H1 (cell line): ENCODE results near the gene STX18. TPM values are rescaled to one million over a fixed set of nuclear protein-coding genes. Genes with fewer than 3 reads are reported as not detected.
A peak's percentile ranks its signal among the peaks of the same experiment; 100 is the strongest.

Experiments used
- CTCF ChIA-PET: fragments of 300-600 bp; sonication (Branson Sonifier 250); formaldehyde crosslinking; loops from one replicate; lab custom pipeline; 2021; ENCODE audit not compliant: partially characterized antibody; lab: Charles Lee
- POLR2A ChIA-PET: fragments of 300-600 bp; sonication (Branson Sonifier 250); formaldehyde crosslinking; loops from one replicate; lab custom pipeline; 2021; ENCODE audit warnings: inconsistent platforms; ENCODE audit not compliant: partially characterized antibody; lab: Charles Lee
- DNase-seq, 2 experiments: peaks; one replicate each; pipeline versions ENCODE4 v3.0.0 to v3.0.0-alpha.2; 2010 to 2022; ENCODE audit warnings: low spot score in 2 of 2, low read depth in 1 of 2, mixed read lengths in 1 of 2
- FAIRE-seq: peaks from 2 replicates; lab custom pipeline; 2011; peaks lifted over from hg19 to GRCh38; lab: Jason Lieb, UNC
- H2AFZ ChIP-seq: 2 replicates; pipeline ENCODE4 v1.8.1; 2012; ENCODE audit warnings: low read length, inconsistent platforms
- H2AK5ac ChIP-seq: 2 replicates; pipeline ENCODE4 v1.6.1; 2013; ENCODE audit warnings: low read depth, low read length
- H2BK120ac ChIP-seq: replicated peaks from 2 replicates; pipeline ENCODE3; 2013; ENCODE audit warnings: low read depth, low read length, inconsistent platforms
- H2BK12ac ChIP-seq: 2 replicates; pipeline ENCODE4 v1.6.1; 2013; ENCODE audit warnings: low read depth, low read length
- H2BK15ac ChIP-seq: 2 replicates; pipeline ENCODE4 v1.6.1; 2013; ENCODE audit warnings: low read length
- H2BK20ac ChIP-seq: 2 replicates; pipeline ENCODE4 v1.6.1; 2013; ENCODE audit warnings: low read length
- H2BK5ac ChIP-seq: 2 replicates; pipeline ENCODE4 v1.6.1; 2013; ENCODE audit warnings: low read depth, low read length
- H3K14ac ChIP-seq: 2 replicates; pipeline ENCODE4 v1.6.1; 2013; ENCODE audit warnings: inconsistent platforms; ENCODE audit not compliant: insufficient read length
- H3K18ac ChIP-seq: 2 replicates; pipeline ENCODE4 v1.6.1; 2013; ENCODE audit warnings: low read length; ENCODE audit errors: extremely low read depth
- H3K23ac ChIP-seq: 2 replicates; pipeline ENCODE4 v1.6.1; 2013; ENCODE audit warnings: inconsistent platforms; ENCODE audit not compliant: insufficient read length
- H3K23me2 ChIP-seq: 2 replicates; pipeline ENCODE4 v1.6.1; 2013; ENCODE audit warnings: low read depth, low read length
- H3K27ac ChIP-seq: 2 replicates; pipeline ENCODE4 v1.6.1; 2011; ENCODE audit warnings: low read depth, low read length, inconsistent platforms
- H3K27me3 ChIP-seq, 4 experiments: replicated peaks in 1 of 4; 1 replicate in 1 of 4; 2 replicates in 3 of 4; pipeline versions ENCODE4 v1.6.1 to v1.8.1; 2011 to 2013; ENCODE audit warnings: low read length in 3 of 4, mild to moderate bottlenecking in 3 of 4, inconsistent platforms in 2 of 4, mixed read lengths in 2 of 4, moderate library complexity in 1 of 4; ENCODE audit not compliant: control insufficient read depth in 3 of 4, insufficient read depth in 3 of 4; ENCODE audit errors: extremely low read depth in 1 of 4
- H3K36me3 ChIP-seq, 4 experiments: 2 replicates each; pipeline versions ENCODE4 v1.6.1 to v1.8.1; 2011 to 2013; ENCODE audit warnings: mild to moderate bottlenecking in 4 of 4, low read length in 3 of 4, moderate library complexity in 2 of 4, control low read depth in 1 of 4, inconsistent platforms in 1 of 4; ENCODE audit not compliant: insufficient read depth in 4 of 4, control insufficient read depth in 2 of 4
- H3K4ac ChIP-seq: replicated peaks from 2 replicates; pipeline ENCODE3; 2013; ENCODE audit warnings: low read length, low read depth, mixed read lengths, inconsistent platforms; ENCODE audit not compliant: insufficient read length
- H3K4me1 ChIP-seq, 4 experiments: replicated peaks in 1 of 4; 1 replicate in 1 of 4; 2 replicates in 3 of 4; pipeline versions ENCODE4 v1.6.1 to v1.8.1; 2011 to 2013; ENCODE audit warnings: low read length in 3 of 4, inconsistent platforms in 2 of 4, mixed read lengths in 1 of 4; ENCODE audit not compliant: insufficient read depth in 4 of 4, control insufficient read depth in 3 of 4
- H3K4me2 ChIP-seq, 2 experiments: 2 replicates each; pipeline versions ENCODE4 v1.6.1 to v1.8.1; 2011 to 2013; ENCODE audit warnings: low read depth in 2 of 2, low read length in 2 of 2, control low read depth in 1 of 2, inconsistent platforms in 1 of 2, mild to moderate bottlenecking in 1 of 2; ENCODE audit not compliant: insufficient read depth in 1 of 2
- H3K4me3 ChIP-seq, 4 experiments: fragments of 200-600, 300-600 bp in 1 of 4; sonication (generic), shearing (Covaris generic), sonication (Bioruptor Twin) in 1 of 4; 2 replicates each; pipeline versions ENCODE4 v1.5.1 to v1.8.1; 2011 to 2016; ENCODE audit warnings: low read length in 4 of 4, low read depth in 3 of 4, control low read depth in 2 of 4, inconsistent platforms in 2 of 4, mild to moderate bottlenecking in 2 of 4, mixed read lengths in 1 of 4, moderate library complexity in 1 of 4; ENCODE audit not compliant: insufficient read depth in 2 of 4; ENCODE audit errors: extremely low read depth in 1 of 4
- H3K56ac ChIP-seq: replicated peaks from 2 replicates; pipeline ENCODE3; 2013; ENCODE audit warnings: low read depth, mild to moderate bottlenecking, mixed read lengths, low read length, inconsistent platforms; ENCODE audit not compliant: insufficient read length
- H3K79me1 ChIP-seq: 2 replicates; pipeline ENCODE4 v1.6.1; 2013; ENCODE audit warnings: low read depth, low read length, control low read depth
- H3K79me2 ChIP-seq, 2 experiments: 2 replicates each; pipeline versions ENCODE4 v1.6.1 to v1.8.1; 2012 to 2013; ENCODE audit warnings: low read length in 2 of 2, mild to moderate bottlenecking in 2 of 2, inconsistent platforms in 1 of 2; ENCODE audit not compliant: insufficient read depth in 2 of 2, control insufficient read depth in 1 of 2
- H3K9ac ChIP-seq, 4 experiments: replicated peaks in 1 of 4; 1 replicate in 1 of 4; 2 replicates in 3 of 4; pipeline versions ENCODE4 v1.6.1 to v1.8.1; 2011 to 2013; ENCODE audit warnings: low read depth in 3 of 4, low read length in 3 of 4, control low read depth in 2 of 4, mild to moderate bottlenecking in 2 of 4, moderate library complexity in 2 of 4, inconsistent platforms in 1 of 4; ENCODE audit errors: extremely low read depth in 1 of 4
- H3K9me3 ChIP-seq, 2 experiments: 2 replicates each; pipeline versions ENCODE4 v1.6.1 to v1.8.1; 2012 to 2013; ENCODE audit warnings: mild to moderate bottlenecking in 2 of 2, moderate library complexity in 2 of 2, control low read depth in 1 of 2, inconsistent platforms in 1 of 2, low read depth in 1 of 2, low read length in 1 of 2, mixed read lengths in 1 of 2; ENCODE audit not compliant: insufficient read depth in 2 of 2
- H4K20me1 ChIP-seq, 2 experiments: replicated peaks in 1 of 2; 2 replicates each; pipeline versions ENCODE3 to v1.8.1; 2011 to 2013; ENCODE audit warnings: inconsistent platforms in 2 of 2, low read length in 2 of 2, mild to moderate bottlenecking in 1 of 2; ENCODE audit not compliant: insufficient read depth in 2 of 2, control insufficient read depth in 1 of 2
- H4K5ac ChIP-seq: 2 replicates; pipeline ENCODE4 v1.6.1; 2013; ENCODE audit warnings: low read length, low read depth, mixed read lengths, inconsistent platforms; ENCODE audit not compliant: insufficient read length
- H4K8ac ChIP-seq: 2 replicates; pipeline ENCODE4 v1.8.0; 2013; ENCODE audit warnings: mild to moderate bottlenecking, moderate library complexity, low read length, inconsistent platforms; ENCODE audit not compliant: insufficient read depth; ENCODE audit errors: extremely low read depth
- H4K91ac ChIP-seq: replicated peaks from 2 replicates; pipeline ENCODE3; 2013; ENCODE audit warnings: low read length, mixed read lengths, inconsistent platforms; ENCODE audit not compliant: insufficient read length
- BCL11A ChIP-seq, 2 experiments: IDR thresholded peaks; one replicate each; pipeline ENCODE4 v1.6.1; 2011; ENCODE audit warnings: low read depth in 2 of 2, low read length in 2 of 2, mild to moderate bottlenecking in 2 of 2
- CTBP2 ChIP-seq: IDR thresholded peaks from 2 replicates; pipeline ENCODE4 v1.7.0; 2011; ENCODE audit warnings: borderline replicate concordance, mild to moderate bottlenecking, moderate library complexity, mixed read lengths, low read length; ENCODE audit not compliant: insufficient read depth, insufficient read length
- JUN ChIP-seq: IDR thresholded peaks from 2 replicates; pipeline ENCODE4 v1.6.1; 2011; ENCODE audit warnings: low read depth, mild to moderate bottlenecking, improper control_type of control experiment, low read length
- NANOG ChIP-seq: IDR thresholded peaks from 2 replicates; pipeline ENCODE4 v1.6.1; 2011; ENCODE audit warnings: low read length, low read depth, mild to moderate bottlenecking, inconsistent platforms; ENCODE audit not compliant: insufficient read depth, poor library complexity, severe bottlenecking
- POLR2A ChIP-seq, 2 experiments: IDR thresholded peaks; 1 replicate in 1 of 2; 2 replicates in 1 of 2; pipeline ENCODE4 v1.6.1; 2011; ENCODE audit warnings: low read depth in 2 of 2, low read length in 2 of 2, mild to moderate bottlenecking in 2 of 2; ENCODE audit errors: control extremely low read depth in 1 of 2
- RBBP5 ChIP-seq: IDR thresholded peaks from 2 replicates; pipeline ENCODE4 v1.7.1; 2012; ENCODE audit warnings: low read depth, mild to moderate bottlenecking, inconsistent platforms, low read length, moderate library complexity, borderline replicate concordance
- RNF2 ChIP-seq: fragments of 200-900, 300-1000 bp; sonication (generic); IDR thresholded peaks from 2 replicates; pipeline ENCODE4 v1.7.1; 2016; ENCODE audit warnings: borderline replicate concordance, low read depth, mild to moderate bottlenecking, antibody characterized with exemption, low read length; ENCODE audit not compliant: poor library complexity, severe bottlenecking; ENCODE audit errors: missing control alignments
- SP1 ChIP-seq: IDR thresholded peaks from 2 replicates; pipeline ENCODE4 v1.6.1; 2011; ENCODE audit warnings: low read depth, low read length
- SUZ12 ChIP-seq: fragments of 200-600 bp; sonication (generic); IDR thresholded peaks from 2 replicates; pipeline ENCODE4 v1.6.1; 2012; ENCODE audit warnings: mild to moderate bottlenecking, inconsistent platforms, low read length, moderate library complexity, mixed read lengths
- TCF12 ChIP-seq: IDR thresholded peaks from 2 replicates; pipeline ENCODE4 v1.6.1; 2011; ENCODE audit warnings: low read depth, mild to moderate bottlenecking, low read length
- WGBS, 2 experiments: shearing (Covaris generic) in 1 of 2; methylation state at CpG; one replicate each; pipeline versions ENCODE4 v1.1.6 to v1.1.7; 2013 to 2015; ENCODE audit warnings: low lambda C conversion rate in 2 of 2, mixed read lengths in 2 of 2, inconsistent platforms in 1 of 2, low coverage in 1 of 2, missing lambda C conversion rate in 1 of 2; ENCODE audit not compliant: insufficient replicate concordance in 2 of 2, insufficient coverage in 1 of 2, insufficient read length in 1 of 2; ENCODE audit errors: extremely low coverage in 1 of 2, missing lambda C conversion rate in 1 of 2; 5-methylcytosine and 5-hydroxymethylcytosine counted together
- polyA plus RNA-seq, 7 experiments: library from polyadenylated mRNA; depleted of rRNA in 3 of 7; stranded (reverse) in 5 of 7; unstranded in 2 of 7; fragments of >200 nt in 5 of 7; fragments of 200-250 nt in 2 of 7; gene quantifications; 1 replicate in 5 of 7; 2 replicates in 1 of 7; 4 replicates in 1 of 7; pipeline versions ENCODE4 v1.2.1 to v1.2.3, GENCODE V29; 2011 to 2013; ENCODE audit warnings: missing spikeins in 2 of 7, mixed read lengths in 2 of 7
- total RNA-seq: library from RNA; stranded (reverse); fragmentation: NEBNext Ultra II Directional; extraction: Animal tissue kit (Norgen Biotek cat#: 25700); gene quantifications from 2 replicates; pipeline ENCODE4 v1.2.1, GENCODE V29; 2021
- TF ChIP-seq, protein P1 (sequence below): IDR thresholded peaks from 2 replicates; pipeline ENCODE4 v1.6.1; 2012; ENCODE audit warnings: inconsistent platforms

STX18 gene
- total and polyA plus RNA-seq, 2 of the 8 experiments (the other 6 are each of a cell fraction or from before 2014, with no cell fraction given) = 14.6 to 18.3 TPM

GRCh38 chr4:4412641-4413372 lies 129.0 kb downstream of the STX18 start:
- Histone ChIP-seq H2BK15ac (no peak overlapping the region), H4K91ac (no peak overlapping the region), H3K79me1 (no peaks in the 10 kb centered on the region; the same call in 1 of the 2 replicates), H3K9me3 (peaks cover 4% of the 10 kb centered on the region in 2 experiments; a peak in 2 of 4 replicates), H4K5ac (no peak overlapping the region), H2BK120ac (no peak overlapping the region), H4K20me1 (peaks cover 0 to 8% of the 10 kb centered on the region in 2 experiments), H3K23me2 (no peaks in the 10 kb centered on the region), H2BK12ac (no peak overlapping the region), H3K27me3 (no peaks in the 10 kb centered on the region), H3K36me3 (peaks cover 0 to 5% (median 1%) of the 10 kb centered on the region in 4 experiments; a peak in 2 of 8 replicates), H4K8ac (no peak overlapping the region), H2BK20ac (no peak overlapping the region), H3K56ac (no peak overlapping the region), H3K4me1 (no peaks in the 10 kb centered on the region), H2AFZ (no peak overlapping the region), H2BK5ac (no peak overlapping the region), H3K4me3 (no peak overlapping the region), H2AK5ac (no peak overlapping the region), H3K9ac (no peak overlapping the region), H3K4me2 (no peak overlapping the region), H3K14ac (no peak overlapping the region), H3K79me2 (no peaks in the 10 kb centered on the region), H3K18ac (no peak overlapping the region), H3K4ac (no peak overlapping the region), H3K27ac (no peak overlapping the region), H3K23ac (peak overlapping the region; percentile 32)
- ChIA-PET CTCF (interaction anchor here (0.9 to 2.2 kb wide), 4 partner anchors 11 to 81 kb away, joined by 3 to 6 read pairs (median 4); no protein-coding TSS in a partner anchor), POLR2A (interaction anchor here (1.1 kb wide), 1 partner anchor 47 kb away, joined by 3 read pairs; no protein-coding TSS in a partner anchor)
- FAIRE-seq (no peak), DNase-seq (no peak)
- WGBS, 2 experiments = 88% methylated on average over 19 of the region's 19 CpGs; no CpG with 5 or more reads in 1 of the 2 experiments
- TF ChIP-seq TCF12 = no peak
- TF ChIP-seq BCL11A (IDR thresholded peaks at IDR 0.05; ENCODE audit: low read depth in 2 of 2, low read length in 2 of 2) = no peak
- no peak for TF ChIP-seq SP1
- TF ChIP-seq RBBP5 = no peak
- TF ChIP-seq SUZ12 = no peak
- TF ChIP-seq, protein P1, sequence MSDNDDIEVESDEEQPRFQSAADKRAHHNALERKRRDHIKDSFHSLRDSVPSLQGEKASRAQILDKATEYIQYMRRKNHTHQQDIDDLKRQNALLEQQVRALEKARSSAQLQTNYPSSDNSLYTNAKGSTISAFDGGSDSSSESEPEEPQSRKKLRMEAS = no peak
- TF ChIP-seq JUN = no peak
- TF ChIP-seq RNF2 = no peak
- no peak for TF ChIP-seq NANOG
- TF ChIP-seq POLR2A (IDR thresholded peaks at IDR 0.05; ENCODE audit: control extremely low read depth in 1 of 2, low read depth in 2 of 2, low read length in 2 of 2) = no peak
- no peak for TF ChIP-seq CTBP2
